Activated T-helper 1 cell treated with anti-CD3 and anti-CD28 coated beads, Interleukin-2, amount 50 U/mL, for 16 hours (primary cell): ENCODE data around the gene PDE4D.

Experiments
- DNase-seq, 2 donors: peaks; one replicate each; pipeline ENCODE4 v3.0.0-alpha.2; 2020; ENCODE audit warnings: low read depth in 1 of 2, low spot score in 1 of 2

PDE4D gene

GRCh38 chr5:59037041-59037440, 856.5 kb downstream of the PDE4D start:
- DNase-seq = no peak

- peak in 1 of 2 donors; percentile 11 for DNase-seq
Observed at GRCh38 chr5:59036274-59036961, 857.1 kb downstream of the PDE4D start.

DNA sequence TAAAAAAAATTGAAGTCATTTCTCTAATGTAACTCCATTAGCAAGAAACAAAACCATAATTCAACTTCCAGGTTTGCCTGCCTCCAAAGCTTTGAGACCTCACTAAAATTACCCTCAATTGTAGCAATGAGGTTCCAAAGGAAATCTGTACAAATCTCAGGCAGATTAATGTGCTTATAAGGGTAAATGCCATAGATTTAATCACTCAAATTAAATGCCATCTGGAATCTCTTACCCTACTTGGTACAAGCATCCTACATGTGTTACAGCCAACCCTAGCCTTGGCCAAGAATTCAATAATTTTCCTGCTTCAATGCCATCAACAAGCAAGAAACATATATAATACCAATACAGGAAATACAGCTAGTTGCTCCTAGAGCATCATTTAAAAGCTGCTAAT, 857.8 kb downstream of the PDE4D start:
- DNase-seq = no peak

- no peak for DNase-seq
Observed at GRCh38 chr5:59034498-59035186, 858.9 kb downstream of the PDE4D start.

DNA sequence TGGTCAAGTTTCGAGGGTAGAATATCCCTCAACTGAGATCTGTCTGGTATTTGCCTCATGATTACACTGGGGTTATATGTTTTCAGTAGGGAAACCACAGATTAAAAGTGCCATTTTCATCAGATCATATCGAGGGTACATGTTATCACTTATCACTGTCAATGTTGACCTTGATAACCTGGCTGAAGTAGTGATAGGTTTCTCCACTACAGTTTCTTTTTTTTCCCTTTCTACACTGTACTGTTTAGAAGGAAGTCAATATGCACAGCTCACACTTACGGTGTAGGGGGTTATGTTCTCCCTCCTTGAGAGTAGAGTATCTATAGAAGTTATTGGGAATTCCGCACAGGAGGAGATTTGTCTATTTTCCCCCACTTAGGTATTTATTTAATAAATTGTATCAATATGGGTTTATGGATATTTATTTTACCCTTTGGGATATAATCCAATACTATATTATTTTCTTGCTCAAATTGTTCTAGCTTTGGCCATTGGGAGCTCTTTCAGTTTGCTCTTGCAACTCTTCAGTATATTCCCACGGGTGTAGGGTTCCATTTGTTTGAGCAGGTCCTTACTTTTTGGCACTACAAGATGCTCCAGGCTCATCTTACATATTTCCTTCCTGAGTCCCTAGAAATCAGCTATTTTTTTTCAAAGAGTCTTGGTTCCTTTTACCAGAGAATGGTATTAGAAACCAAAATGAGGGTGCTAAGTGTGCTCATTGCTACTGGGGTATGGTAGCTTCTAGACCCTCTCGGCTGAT, 866.2 kb downstream of the PDE4D start:
- DNase-seq = no peak

DNA sequence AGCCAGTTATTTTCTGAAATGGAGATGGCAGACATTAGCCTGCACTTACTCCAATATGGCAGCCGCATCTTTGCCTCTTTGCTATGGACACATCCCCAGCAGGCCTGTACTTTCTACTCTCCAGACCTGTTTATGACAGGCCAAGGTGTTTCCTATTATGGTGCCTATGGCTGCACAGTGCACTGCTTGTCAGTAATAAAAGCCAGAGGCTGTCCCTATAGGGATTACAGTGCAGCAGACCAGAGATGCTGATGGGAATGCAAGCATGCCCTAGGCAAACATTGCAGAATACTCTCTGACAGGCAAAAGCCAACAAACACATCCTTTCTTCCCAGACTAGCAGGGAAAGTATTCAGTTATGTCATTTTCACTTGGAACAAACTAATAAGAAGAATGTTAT, 867.8 kb downstream of the PDE4D start:
- no peak for DNase-seq

- no peak for DNase-seq
Observed at GRCh38 chr5:59021837-59022514, 871.5 kb downstream of the PDE4D start.

DNA sequence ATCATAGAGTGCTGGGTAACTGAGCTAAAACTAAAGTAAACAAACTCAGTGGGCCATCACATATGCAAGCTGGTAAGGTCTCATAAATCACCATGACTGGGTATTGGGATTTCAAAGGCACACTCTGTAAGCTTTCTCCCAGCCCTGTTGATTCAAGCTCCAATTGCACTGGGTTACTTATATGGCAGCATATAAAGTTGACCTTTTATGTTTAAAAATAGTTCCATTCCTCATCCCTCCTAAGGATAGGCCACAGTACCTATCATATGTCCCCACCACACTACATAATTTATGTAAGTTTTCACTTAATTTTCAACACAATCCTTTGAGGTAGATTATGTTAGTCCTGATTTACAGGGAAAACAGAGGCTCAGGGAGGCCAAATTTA, 872.2 kb downstream of the PDE4D start:
- DNase-seq = no peak

- no peak for DNase-seq
Observed at GRCh38 chr5:59020611-59021285, 872.8 kb downstream of the PDE4D start.

- no peak for DNase-seq
Observed at GRCh38 chr5:59019078-59019477, 874.4 kb downstream of the PDE4D start.

DNA sequence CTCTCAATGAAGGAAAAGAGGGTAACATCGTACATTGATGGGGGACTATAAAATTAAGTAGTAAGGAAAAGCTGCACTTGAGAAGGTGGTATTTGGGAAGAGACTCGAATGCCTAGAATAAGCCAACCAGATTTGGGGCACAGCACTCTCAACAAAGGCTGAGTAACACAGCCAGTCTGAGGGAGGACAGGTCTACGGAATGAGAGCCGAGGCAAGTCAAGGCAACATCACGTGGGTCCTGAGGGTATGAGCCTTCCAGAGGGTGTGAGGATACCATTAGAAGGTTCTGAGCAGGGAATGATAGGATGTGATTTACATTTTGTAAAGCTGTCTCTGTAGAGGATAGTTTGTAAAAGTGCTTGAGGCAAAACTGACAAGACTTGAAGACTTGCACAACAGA, 876.6 kb downstream of the PDE4D start:
- no peak for DNase-seq

DNA sequence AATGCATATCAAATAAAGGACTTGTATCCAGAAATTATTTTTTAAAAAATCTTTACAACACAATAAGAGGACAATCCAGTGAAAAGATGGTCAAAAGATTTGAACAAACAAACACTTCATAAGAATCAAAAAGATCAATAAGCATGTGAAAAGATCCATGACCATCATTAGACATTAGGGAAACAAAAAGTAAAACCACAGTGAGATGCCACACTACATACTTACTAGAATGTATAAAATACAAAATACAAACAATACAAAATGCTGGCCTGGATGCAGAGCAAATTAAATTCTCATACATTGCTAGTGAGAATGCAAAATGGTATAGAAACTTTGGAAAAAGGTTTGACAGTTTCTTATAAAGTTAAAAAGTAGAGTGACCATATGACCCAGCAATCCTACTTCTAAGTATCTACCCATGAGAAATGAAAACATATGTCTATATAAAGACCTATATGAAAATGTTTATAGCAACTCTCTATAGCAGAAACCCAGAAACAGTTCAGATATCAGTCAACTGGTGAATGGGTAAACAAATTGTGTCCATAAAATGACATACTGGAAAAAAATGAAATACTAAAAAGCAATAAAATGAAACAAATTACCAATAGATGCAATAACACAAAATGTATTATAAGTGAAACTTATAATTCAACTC, 884.6 kb downstream of the PDE4D start:
- no peak for DNase-seq

GRCh38 chr5:59007460-59008063, 886.0 kb downstream of the PDE4D start:
- no peak for DNase-seq

GRCh38 chr5:59005934-59006701, 887.4 kb downstream of the PDE4D start:
- no peak for DNase-seq

- no peak for DNase-seq
Observed at GRCh38 chr5:59003641-59004040, 889.9 kb downstream of the PDE4D start.

DNA sequence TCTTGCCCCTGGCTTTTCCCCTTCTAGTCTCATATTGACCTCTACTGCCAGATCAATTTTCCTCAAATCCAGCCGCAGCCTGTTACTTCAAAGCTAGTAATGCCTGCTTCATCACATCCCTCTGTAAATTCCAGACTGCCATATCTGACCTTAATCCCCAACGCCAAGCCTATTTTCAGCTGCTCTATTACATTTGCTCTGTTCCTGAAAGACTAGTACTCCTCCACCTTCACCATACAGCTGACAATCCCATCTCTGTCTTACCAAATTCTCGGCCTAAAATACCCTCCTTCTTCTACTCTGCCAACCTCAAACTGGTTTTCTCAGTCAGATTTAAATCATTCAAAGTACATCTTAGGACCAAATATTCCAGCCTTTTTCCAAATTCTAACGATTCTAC, 890.4 kb downstream of the PDE4D start:
- no peak for DNase-seq

DNA sequence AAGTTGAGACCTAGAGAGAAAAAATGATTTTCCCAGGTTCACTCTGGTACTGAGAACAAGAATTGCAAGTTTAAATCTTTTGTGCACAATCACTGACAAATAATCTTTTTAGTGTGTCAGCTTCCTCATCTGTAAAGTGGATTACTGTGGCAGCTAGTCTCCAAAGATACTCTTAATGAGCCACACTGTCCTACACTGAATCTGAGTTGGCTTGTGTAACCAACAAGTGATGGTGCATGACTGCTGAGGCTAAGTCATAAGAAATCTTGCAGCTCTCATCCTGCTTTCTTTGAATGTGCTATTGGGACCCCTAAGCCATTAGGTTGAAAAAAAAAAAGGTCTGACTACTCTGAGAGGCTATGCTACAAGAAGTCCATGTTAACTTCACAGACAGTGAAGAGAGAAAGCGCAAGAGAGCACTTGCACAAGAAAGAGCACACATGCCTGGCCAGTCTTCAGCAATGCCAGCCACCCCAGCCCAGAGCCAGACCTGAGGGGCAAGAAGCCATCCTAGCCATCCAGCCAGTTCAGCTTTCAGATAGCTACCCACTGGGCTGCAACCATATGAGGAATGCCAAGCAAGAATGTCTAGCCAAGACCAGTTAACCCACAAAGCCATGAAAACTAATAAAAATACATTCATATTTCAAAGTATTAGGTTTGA, 891.2 kb downstream of the PDE4D start:
- no peak for DNase-seq

GRCh38 chr5:59001716-59002115, 891.8 kb downstream of the PDE4D start:
- DNase-seq = no peak

DNA sequence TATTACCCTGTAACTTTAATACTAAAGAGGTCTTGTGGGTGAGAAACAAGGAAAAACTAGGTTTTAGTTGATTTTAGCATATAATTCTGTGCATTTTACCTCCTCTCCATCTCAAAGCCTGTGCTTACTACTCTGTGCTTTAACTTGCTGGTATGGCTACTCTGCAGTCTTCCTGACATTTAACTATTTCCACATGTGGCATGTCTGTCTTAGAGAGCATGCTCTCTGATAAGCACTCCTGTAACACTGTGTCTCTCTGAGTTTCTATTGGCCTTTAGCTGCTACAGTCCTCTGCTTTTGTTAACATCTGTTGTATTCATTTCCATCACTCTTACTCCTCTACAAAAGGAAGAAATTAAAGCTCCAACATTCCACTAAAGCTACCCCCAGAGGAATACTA, 892.4 kb downstream of the PDE4D start:
- no peak for DNase-seq
